Measurements from ENCODE around the gene AUH.
A peak's percentile ranks its signal among the peaks of the same experiment; 100 is the strongest.
"Not testable (repeated sequence)": the region's sequence is repeated elsewhere in the genome, so short reads cannot be mapped to it uniquely, and the experiment has no call there.

The AUH gene

DNA sequence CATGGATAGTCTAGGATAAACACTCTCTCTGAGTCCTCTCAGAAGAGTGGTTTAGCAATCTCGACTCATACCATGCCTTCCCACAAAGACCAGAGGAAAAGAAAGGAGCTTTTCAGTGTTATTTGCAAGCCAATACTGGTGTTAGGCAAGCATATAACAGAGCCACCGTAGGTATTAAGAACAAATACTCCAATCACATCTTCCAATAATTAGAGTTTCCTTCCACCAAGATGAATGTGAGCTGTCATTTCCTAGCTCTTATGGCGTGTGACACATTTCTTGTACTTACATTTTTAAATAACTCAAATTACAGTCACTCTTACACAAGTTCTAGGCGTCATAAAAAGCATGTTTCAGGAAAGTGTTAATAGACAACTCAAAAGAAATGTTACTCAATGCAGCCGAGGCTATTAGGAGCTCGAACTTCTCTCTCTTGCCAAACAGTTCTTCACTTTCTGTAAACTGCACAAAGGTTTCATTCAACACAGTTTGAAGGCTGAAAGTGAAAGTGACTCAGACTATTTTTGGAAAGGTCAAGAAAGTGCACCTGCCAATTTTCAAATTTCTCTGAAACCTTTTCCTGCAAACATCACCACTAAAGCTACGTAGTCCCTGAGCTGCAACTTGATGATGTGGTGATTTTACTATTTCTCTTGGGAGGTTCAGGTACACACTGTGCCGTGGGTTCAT lies 153.8 kb downstream of the AUH start:
- DNase-seq (ENCODE audit: low spot score), result peak; percentile 35

- DNase-seq (ENCODE audit: low spot score), result no peak
Observed at GRCh38 chr9:91207397-91207728, 154.4 kb downstream of the AUH start.

DNA sequence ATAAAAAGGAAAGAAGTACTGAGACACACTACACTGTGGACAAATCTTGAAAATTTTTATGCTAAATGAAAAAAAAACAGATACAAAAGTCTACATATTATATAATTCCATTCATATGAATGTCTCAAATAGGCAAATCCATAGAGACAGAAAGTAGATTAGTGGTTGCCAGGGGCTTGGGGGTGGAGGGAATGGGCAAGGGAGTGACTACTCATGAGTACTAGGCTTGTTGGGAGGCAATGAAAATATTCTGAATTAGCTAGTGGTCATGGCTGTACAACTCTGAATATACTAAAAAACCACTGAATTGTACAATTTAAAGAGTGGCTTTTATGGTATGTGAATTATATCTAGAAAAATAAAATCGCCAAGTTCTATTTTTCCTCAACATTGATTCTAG lies 154.9 kb downstream of the AUH start:
- DNase-seq (ENCODE audit: low spot score), result no peak

DNA sequence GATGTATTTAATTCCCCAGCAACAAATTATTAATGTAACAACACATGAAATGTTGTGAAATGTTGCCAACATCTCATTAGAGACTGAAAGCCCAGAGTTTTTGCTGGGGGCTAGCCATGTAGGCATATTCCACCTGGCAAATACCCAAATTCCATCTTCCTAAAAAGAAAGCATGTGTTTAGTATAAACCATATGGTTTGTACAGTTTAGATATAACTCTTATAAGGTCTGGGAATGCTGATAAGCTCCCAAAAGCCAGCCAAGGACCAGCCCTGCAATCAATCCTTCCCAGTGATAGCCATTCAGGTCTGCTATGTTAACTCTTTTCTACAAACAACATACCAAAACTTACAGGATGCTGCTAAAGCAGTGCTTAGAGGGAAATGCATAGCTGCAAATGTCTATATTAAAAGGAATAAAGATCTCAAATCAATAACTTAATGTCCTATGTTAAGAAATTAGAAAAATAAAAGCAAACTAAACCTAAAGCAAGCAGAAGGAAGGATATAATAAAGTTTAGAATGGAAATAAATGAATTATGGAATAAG lies 158.9 kb downstream of the AUH start:
- DNase-seq (ENCODE audit: low spot score), result no peak

- DNase-seq (ENCODE audit: low spot score), result no peak
Observed at GRCh38 chr9:91200692-91201336, 160.9 kb downstream of the AUH start.

- DNase-seq (ENCODE audit: low spot score), result no peak
Observed at GRCh38 chr9:91199739-91200497, 161.8 kb downstream of the AUH start.

GRCh38 chr9:91198881-91199280 lies 162.8 kb downstream of the AUH start:
- not testable (repeated sequence) for DNase-seq (ENCODE audit: low spot score)

DNA sequence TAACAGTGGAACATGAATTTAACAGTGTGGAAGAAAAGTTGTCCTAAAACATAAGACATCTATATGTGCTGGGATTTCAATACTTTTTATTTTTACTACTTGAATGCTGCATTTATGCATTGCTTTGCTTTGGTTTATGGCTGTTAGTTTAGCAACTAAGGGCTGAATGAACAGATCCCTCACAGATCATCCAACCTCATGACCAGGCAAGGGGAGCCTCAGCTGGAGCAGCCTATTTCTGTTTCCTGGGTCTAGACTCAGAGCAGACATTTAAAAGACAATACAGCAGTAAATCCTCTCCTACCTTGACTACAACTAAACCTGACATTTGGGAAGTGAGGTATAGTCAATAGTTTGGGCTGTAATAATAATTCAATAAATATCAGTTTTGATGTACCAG lies 163.3 kb downstream of the AUH start:
- no peak for DNase-seq (ENCODE audit: low spot score)

DNA sequence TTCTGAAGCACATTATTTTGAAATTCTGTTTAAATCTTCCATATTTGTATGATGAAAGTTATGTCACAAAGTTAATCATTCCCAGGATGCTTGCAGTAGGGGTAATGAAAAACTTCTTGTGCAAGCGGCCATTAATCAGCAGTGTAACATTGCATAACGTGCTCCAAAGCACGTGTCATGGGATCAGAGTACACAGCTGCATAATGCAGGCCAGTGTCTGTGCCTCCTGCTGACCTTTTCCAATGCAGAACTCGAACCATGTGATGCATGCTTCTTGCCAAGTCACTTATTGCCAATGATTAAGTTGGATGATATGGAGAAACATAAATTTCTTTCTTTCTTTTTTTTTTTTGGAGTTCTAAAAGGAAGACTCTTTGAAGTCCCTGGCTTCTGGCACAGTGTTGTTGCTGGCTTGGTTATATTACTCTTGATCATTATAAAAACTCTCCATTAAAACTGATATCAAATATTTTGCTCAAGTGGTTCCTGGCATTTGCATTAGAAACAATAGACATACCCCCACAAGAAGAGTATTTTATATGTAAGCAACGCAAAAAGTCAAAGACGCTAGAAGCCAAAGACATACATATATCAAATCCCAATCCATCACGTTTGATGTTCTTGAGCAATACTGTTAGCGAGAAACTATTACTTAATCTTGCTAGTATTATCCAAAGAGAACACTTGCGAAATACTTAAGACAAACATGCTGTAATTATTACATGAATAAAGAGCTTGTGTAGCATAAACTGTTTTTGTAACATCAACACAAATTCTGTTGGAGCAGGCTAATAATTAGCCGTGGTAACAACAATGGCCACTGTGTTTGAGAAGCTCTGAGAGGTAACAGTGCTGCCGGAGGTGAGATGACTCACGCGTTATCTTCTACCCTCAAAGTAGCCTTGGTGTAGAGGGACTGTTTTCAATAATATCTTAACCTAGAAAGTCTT lies 164.2 kb downstream of the AUH start:
- DNase-seq (ENCODE audit: low spot score), result no peak

GRCh38 chr9:91196103-91196950 lies 165.4 kb downstream of the AUH start:
- DNase-seq (ENCODE audit: low spot score), result no peak

GRCh38 chr9:91195372-91196012 lies 166.2 kb downstream of the AUH start:
- no peak for DNase-seq (ENCODE audit: low spot score)

DNA sequence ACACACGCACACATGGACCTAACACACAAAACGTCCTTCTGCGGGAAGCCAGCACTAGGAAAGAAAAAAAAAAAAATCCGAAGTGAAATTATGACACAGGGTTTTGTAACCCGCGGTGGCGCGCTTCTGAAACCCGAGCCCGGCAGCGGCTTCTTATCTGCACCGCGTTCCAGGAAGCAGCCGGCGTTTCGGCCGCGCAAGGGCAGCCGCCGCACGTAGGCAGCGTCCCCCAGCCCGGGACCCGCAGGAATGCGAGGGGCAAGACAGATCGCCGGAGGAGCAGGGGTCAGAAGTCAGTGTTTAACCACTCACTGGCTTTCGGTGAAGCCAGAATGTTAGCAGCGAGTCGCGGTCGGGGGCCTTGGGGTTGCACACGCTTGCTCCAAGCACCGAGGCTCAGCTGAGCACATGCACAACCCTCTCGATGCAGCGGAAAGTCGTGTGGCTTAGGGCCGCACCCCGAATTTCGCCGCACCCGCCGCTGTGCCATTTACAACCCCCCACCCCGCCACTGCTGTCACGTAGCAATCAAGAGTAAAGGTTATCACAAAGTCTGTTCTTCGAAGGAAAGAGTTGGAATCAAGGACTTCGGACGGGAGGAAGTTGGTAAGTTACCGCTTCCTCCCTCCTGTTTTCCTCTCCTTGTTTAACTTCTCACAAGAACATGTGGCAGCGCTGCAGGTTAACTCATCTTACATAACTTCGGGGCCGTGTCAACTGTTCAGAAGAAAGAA lies 167.9 kb downstream of the AUH start:
- peak; percentile 61 for DNase-seq (ENCODE audit: low spot score)

GRCh38 chr9:91193087-91193657 lies 168.5 kb downstream of the AUH start:
- DNase-seq (ENCODE audit: low spot score), result peak; percentile 82

DNA sequence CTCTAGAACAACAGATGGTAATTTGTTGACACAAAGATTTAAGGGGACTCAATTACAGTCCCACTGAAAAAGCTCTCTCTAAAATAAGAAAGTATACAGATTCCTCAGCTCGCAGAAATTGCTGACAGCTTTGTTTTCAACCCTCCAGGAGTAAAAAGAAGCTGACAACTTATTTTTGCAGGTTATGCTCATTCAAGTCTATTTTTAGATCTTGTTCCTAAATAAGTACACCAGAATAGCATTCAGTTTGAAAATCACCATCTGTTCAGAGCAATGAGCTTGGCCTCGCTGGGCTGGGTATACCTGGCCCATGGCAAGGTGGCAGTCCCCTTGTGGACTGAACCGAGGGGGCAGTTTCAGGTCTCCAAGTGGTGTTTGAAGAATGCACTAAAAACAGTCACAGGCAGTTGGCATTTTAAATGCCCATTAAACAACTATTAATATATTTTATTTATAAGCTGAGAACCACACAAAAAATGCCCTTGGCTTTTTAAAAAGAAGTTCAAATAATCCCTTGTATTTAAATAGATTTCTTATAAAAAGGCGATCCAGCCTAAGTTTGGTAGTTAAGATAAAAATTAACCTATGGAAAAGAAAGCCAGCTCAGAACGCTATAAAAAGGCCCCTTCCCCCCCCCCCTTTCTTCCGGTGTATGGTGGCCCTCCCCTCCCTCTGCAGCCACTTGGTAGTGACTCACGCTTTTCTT lies 169.2 kb downstream of the AUH start:
- DNase-seq (ENCODE audit: low spot score), result no peak

GRCh38 chr9:91191411-91192380 lies 170.0 kb downstream of the AUH start:
- no peak for DNase-seq (ENCODE audit: low spot score)

DNA sequence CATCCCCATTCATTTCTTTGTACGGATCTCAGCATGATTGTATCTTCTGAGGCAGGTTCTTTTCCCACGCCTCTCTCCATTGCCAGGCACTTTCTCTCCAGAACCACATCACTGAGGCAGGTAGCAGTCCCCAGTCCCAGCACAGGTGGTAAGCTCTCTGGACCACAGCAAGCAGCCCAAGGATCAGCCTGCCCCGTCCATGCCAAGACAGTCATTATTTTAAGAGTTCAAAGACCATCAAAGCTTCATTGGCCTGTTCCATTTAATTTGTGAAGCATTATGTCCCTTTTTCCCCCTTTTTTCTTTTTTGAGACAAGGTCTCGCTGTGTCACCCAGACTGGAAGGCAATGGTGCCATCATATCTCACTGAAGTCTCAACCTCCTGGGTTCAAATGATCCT lies 171.7 kb downstream of the AUH start:
- no peak for DNase-seq (ENCODE audit: low spot score)

Measured in CD4-positive, alpha-beta T cell treated with Interleukin-15 for 4 hours (primary cell).